T-helper 1 cell treated with Interleukin-12 subunit alpha and Interleukin-12 subunit beta and Interleukin-4 antibody, amounts not matched to agents 30 ng/mL and 1 ng/mL, for 36 hours (primary cell): ENCODE measurements around the gene PAFAH1B1. TPM values are rescaled to one million over a fixed set of nuclear protein-coding genes. Genes with fewer than 3 reads are reported as not detected.
"Not testable (repeated sequence)": the region's sequence is repeated elsewhere in the genome, so short reads cannot be mapped to it uniquely, and the experiment has no call there.

Source experiments
- intact Hi-C: fragments of 100-400 bp; cut with micrococcal nuclease; formaldehyde crosslinking; loops from one replicate; pipeline ENCODE4 v1.15.1; 2024
- total RNA-seq: library from RNA; stranded (reverse); gene quantifications from 2 replicates; pipeline ENCODE4 v1.2.3, GENCODE V29; 2022

Gene PAFAH1B1
- total RNA-seq, 1 donor from 2014 or later = 191 TPM

DNA sequence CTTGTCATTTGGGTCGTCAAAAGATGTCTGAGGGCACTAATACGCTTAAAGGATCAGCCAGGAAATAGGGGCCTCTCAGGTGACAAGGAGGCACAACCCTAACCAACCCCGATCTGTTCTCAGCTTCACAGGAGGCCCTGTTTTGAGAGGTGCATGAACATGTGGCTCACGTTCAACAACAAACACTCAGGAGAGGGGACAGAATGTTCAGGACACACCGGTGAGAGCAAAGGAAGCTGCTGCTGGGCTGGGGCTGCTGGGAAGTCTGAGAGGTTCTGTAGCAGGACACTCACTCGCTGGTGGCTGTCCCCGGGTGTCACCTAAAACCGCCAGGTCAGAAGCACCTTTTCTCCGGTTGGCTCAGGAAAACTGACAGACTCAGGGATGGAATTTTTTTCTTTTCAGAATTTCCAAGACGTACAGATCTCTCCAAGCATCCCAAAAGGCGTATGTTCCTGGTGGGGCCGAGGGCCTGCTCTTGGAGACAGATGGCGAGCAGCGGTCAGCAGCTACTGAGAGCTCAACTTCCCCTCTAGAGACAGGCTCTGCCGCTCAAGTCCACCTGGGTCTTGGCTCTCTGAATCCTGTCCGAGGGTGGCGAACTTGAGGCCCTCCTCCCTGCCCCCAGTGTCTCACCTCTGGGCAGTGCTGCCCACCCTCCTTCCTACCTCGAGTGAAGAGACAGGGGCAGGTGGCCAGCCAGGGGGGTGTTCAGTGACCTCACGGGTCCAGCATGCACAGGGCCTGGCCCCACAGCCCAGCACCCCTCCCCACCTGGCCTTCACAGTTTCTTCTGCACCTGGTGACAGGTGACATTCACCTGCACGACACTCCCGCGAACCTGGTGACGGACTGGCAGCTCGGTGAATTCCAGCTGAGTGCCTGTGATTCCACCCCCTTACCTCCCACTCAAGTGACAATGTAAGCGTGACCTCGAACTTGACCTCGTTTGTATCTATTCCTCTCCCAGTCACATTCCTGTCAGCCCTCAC, 95.2 kb downstream of the PAFAH1B1 start:
- intact Hi-C loops = no loop called here

DNA sequence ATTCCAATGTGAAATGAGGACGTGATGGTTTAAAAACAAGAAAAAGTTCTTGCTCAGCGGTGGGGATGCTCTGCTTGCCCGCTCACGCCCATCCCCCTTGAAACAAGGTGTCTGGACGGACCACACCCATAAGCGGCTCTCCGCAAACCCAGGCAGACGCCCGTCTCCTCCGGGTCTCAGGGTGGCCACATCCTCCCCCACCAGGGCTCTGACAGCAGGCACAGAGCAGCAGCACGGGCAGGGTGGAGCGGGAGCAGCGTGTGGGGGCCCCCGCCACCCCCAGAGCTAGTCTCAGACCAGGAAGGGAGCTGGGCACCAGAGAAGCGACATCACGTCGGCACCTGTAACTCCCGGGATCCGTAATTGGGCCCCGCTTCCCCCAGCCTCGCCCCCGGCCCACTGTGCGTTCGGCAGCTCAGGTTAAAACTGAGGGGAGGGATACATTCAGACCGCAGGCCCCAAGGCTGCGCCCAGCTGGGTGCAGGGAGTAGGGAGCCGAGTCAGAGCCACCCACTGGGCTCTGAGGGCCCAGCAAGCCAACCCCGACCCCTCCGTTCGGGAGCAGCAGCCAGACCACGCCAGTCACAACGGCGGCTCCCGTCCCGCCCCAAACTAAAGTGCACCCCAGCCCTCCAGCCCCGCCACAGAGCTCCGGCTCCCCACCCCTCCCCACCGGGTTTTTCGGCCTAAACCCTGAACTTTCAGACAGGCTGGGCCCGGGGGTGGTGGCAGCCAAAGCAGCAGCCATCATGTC, 96.1 kb downstream of the PAFAH1B1 start:
- intact Hi-C loops = no loop called here

DNA sequence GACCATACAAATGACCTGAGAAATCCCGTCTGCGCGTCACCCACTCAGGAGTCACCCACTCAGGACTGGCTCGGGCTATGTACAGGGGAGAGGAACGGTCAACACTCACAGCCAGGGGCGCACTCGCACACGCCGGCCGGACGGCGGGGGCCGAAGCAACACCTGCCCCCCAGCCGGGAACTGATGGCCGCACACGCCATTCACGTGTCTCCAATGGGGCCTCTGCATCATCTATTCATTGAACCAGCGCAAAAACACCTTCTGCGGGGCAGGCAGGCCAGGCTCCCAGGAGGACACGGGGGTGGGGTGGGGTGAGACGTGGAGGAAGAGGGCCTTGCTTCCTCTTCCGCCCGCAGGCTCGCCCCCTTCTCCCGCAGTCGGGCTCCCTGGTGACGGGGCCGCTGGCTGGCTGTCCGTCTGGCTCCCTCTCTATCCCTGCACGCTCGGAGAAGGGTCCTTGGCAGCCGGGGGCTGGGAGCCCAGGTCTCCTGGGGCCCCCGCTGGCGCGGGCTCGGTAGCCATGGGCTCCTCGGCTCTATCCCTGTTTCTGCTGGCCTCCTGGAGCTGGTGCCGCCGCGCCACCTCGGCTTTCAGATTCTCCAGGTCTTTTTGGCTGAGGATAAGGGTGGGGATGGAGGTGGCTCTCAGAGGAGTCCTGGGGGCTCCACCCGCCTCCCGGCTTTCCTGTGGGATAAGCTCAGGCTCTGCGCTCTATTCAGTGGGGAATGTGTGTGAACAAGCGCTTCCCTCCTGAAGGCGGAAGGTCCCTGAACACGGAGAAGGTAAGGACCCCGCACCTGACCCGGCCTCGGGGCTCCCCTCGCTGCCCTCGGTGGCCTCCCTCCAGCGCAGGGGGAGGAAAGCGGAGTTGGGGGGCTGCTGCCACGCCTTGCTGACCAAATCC, 97.0 kb downstream of the PAFAH1B1 start:
- intact Hi-C loops = no loop called here

DNA sequence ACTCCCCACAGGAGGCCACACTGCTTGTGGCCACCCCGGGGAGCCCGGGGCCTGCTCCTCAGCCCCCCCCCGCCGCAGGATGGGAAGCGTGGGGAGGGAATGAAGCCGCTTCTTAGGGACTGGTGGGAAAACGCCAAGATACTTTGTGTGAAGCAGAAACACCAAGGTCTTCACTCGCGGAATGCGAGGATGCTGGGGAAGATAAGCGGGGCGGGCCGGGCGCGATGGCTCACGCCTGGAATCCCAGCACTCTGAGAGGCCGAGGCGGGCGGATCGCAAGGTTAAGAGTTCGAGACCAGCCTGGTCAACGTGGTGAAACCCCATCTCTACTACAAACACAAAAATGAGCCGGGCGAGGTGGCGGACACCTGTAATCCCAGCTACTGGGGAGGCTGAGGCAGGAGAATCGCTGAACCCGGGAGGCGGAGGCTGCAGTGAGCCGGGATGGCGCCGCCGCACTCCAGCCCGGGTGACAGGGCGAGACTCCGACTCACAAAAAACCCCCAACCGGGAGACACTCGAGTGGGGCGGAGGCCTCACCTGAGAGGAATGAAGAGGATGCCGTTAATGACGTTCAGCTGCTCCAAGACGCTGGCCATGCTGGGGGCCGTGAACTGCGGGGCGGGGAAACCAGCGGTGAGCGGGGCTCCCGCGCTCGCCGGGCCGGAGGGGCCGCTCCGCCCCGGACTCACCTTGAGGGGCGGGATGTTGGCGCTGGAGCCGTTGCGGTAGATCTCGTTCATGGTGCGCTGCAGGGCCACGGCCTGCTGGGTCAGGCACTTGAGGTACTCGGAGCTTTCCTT, 97.8 kb downstream of the PAFAH1B1 start:
- intact Hi-C loops = no loop called here

DNA sequence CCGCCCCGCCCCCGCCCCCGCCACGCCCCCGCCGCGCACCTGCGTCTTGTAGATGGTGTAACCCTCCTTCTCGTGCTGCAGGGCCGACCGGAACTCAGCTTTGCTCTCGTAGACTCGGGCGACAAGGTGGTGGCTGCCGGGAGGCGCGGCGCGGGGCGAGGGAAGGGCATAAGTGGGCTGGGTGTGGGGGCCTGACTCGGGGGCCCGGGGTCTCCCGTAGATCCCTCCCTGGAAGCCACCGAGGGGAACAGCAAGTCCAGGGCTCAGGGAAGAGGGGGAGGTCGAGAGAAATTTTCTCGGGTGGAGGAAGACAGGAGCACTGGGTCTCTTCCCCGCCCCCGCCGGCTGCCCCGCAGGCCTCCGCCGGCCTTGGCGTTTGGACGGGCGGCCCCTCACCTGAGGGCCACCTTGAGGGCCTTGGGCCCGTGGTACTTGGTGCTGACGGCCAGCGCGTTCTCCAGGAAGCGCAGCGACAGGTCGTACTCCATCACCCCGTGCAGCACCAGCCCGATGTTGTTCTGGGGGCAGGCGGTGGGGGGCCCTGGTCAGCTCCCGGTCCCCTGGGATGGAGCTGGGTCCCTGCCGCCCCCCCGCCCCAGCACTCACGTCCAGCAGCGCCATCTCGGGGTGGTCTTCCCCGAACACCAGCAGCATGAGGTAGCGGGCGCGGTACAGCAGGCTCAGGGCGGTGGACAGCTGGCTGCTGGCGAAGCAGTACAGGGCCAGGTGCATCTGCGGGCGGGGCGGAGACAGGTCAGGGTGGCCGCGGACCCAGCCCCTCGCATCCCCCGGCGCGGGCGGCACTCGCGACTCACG, 98.7 kb downstream of the PAFAH1B1 start:
- intact Hi-C loops = no loop called here

DNA sequence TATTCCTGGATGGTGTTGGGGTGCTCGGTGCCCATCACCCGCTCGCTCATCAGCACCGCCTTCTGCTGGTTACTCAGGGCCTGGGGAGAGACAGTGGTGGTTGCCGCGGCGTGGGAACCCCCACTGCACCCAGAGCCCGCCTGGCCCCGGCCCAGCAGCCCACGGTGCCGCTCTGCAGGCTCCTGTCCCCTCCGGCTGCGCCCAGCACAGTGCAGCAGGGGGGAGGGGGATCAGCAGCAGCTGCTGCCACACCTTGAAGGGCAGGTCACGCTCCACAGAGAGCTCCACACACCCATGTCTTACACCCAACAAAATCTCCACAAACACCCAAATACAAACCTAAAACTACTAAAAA, 99.3 kb downstream of the PAFAH1B1 start:
- intact Hi-C loops = no loop called here

DNA sequence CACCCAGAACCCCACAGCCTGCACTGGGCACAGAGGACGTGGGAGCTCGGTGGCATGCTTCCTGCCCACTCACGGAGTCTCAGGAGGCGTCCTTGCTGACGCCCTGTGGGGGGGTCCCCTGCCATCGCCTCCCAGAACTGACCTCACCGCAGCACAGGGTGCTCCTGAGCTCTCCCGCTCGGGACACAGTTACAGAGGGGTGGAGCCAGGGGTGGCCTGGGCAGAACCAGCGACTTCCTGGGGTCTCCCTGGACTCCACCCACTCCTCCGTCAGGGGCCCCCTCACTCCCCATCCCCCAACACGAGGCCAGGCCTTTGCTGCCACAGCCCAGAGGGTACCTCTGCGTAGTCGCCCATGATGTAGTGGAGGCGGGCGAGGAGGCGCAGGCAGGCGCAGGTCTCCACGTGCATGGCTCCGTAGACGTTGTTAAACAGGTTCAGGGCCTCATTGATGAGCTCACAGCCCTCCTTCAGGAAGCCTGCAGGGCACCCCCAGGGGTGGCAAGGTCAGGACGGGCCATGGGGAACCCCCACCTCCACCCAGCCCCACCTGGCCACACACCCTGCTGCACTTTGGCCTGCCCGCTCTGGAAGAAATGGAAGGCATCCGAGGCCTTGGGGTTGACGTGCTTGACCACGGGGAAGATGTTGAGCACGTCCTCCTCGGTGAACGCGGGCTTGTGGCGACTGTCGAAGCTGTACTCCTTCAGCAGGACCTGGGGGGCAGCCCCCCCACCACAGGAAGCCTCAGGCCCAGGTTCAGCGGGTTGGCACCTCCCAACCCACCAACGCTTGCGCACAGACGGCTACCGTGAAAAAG, 100.3 kb downstream of the PAFAH1B1 start:
- intact Hi-C loops = no loop called here

DNA sequence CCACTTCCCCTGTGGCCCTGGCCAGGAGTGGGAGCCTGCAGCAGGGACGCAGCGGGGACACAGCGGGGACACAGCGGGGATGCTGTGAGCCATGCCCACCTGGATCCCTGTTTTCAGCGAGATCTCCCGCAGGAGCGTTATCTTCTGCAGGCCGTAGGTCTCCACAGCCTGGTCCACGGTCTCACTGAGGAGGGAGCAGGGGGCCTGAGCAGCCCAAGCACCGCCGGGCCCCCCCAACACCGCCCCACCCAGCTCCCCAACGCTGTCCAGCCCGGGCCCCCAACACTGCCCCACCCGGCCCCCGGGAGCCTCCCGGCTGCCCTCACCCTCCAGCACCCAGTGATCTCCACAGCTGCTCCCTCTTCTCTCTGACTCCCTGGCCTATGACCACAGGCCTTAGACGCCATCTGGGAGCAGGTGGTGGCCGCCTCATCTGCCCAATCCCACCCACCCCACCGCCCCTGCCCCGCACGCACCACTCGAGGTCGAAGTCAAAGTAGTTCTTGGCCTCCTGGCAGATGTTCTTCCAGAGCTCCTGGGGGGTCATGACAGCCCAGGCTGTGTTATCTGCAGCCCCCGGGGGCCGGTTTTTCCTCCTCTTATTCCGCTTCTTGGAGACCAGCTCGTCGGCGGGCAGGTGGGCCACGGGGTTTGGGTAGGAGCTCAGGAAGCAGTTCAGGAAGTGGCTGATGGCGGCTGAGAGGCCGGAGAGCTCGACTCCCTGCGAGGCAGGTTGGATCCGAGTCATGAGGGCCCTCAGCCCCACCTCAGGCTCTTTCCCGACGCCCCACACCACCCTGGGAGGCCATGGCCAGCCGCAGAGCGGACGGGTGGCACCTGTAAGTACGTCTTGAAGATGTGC, 101.2 kb downstream of the PAFAH1B1 start:
- intact Hi-C loops = no loop called here

DNA sequence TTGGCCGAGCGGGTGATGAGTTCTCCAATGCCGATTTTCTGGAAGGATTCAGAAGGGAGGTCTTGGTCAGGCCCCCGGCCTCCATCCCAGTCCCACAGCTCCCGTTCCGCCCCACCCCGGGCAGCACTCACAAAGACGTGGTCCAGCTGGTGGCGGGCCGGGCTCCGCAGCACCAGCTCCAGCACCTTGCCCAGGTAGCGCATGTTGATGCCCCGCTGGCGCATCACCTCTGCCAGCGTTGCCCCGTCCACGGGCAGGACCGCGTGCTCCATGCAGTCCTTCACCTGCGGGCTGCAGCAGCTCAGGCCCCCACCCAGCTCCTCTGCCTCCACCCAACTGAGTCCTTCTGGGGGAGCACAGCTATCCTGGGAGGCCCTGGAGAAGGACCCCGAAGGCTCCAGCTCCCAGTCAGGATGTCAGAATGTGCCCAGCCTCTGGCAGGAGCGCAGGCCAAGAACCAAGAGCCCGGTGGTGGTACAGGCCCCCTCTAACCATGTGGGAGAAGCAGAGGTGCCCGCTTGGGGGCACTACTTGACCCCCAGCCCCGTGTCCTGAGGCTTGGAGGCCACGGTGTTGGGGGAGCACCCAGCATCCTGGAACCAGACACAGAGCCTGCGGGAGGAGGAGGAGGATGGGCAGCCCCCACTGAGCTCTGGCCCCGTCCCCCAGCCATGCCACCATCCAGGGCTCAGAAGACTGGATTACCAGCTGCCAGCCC, 101.9 kb downstream of the PAFAH1B1 start:
- intact Hi-C loops = no loop called here

DNA sequence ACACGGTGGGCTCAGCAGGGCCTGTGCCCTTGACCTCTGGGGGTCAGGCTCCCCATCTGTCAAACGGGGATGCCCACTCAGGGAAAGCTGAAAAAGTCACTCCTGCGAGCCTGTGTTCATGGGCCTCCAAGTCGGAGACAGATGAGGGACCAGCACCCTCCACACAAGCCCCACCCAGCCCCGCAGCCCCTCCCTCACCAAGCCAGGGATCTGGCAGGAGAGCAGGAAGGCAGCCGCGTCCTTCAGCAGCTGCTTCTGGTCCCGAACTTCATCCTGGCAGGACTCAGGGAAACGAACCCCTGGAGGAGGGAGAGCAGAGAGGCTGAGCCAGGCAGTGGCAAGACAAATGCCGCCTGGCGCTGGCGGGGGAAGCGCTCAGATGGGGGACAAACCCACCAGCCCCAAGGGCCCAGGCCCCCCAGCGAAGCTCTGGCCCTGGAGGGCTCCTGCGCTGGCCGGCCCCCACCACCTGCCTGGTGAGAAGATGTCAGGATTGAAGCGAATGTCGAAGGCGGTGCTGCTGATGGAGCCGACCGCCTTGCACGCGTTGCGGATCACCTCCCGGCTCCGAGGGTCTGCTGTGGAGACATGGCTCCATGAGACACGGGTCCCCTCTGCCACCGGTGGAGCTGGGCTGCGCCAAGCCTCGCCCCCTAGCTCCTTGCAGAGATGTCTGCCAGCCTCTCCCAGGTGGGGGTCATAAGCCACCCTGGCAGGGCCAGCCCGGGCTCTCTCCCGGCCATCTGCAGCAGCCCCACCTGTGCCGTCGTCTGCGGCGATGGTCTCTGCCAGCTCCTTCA, 102.7 kb downstream of the PAFAH1B1 start:
- intact Hi-C loops = no loop called here

DNA sequence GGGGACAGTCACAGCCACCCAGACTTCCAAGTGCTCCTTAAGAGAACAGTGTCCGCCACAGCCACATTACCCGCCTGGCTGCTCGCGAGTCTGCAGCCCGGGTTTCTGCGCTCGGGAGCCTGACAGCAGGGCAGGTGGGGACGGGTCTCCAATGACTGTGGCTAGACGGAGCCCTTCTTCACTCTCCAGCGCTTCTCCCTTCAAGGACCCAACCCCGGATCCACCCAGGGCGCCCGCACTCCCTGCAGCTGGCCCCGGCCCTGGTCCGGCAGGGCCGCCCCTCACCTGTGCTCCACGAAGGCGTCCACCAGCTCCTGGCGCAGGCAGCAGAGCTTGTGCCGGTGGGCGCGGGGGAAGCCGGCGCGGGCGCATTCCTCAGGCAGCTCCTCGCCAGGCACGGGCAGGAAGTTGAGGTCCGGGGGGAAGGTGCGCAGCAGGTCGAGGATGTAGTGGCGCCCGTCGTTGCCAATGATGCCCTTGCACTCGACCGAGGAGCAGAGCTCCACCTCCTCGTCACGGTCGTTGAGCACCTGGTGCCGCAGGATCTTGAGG, 104.2 kb downstream of the PAFAH1B1 start:
- intact Hi-C loops = no loop called here

DNA sequence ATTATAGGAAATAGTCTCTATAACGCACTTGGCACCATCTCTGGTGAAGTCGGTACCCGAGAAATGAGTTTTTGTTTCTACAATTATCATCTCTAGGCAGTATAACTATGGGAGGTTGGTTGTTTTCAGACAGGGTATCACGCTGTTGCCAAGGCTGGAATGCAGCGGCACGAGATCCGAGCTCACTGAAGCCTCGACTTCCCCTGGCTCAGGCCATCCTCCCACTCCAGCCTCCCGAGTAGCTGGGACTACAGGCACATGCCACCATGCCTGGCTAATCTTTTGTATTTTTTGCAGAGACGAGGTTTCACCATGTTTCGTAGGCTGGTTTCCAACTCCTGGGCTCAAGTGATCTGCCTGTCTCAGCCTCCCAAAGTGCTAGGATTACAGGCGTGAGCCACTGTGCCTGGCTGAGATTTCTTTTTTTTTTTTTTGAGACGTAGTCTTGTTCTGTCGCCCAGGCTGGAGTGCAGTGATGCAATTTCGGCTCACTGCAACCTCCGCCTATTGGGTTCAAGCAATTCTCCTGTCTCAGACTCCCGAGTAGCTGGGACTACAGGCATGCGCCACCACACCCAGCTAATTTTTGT, 105.9 kb downstream of the PAFAH1B1 start:
- intact Hi-C loops = not testable (repeated sequence)

DNA sequence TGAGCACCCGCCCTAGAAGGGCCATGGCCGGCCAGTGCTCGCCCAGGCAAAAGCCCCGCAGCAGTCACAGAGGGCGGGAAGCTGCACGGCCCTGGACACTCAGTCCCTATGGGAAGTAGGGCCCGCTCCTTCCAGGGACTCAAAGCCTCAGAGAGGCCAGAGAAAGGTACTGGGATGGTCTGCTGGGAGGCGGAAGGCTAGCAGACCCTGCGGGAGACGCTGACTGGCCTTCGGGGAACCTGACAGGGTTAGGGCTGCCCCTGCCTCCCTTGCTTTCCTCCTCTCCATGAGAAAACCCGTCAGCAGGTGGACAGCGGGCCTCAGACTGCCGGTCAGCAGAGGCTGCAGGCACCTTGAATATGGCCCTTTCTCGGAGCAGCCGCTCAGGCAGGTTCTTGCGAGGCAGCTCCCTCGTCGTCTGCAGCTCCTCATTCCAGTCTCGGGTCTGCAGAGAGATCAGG, 106.6 kb downstream of the PAFAH1B1 start:
- intact Hi-C loops = no loop called here

DNA sequence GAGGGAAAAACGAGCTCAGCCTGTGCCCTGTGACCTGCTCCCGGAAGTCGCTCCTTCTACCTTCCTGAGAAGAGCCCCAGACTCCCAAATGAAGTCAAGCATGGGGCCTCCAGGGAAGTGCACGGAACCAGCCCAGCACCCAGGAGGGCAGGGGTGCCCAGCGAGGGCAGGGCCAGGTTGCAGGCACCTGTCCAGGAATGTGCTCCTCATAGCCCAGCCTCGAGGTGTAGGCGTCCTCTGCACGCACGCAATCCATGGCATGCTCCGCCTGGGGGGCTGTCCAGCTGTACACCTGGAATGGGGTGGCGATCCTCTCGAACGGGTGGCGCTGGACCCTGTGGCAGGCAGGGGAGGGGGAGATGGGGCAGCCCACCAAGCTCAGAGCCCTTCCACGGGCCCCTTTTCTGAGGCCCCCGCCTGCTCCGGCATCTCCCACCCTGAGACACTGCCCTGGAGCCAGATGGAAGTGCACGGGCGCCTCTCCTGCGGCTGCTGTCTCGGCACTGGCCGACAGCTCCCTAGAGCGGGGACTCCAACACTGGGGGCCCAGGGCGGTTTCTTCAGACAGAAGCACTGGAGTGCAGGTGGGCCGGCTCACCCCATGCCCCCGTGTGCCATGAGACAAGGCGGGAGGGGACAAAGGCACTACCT, 107.2 kb downstream of the PAFAH1B1 start:
- intact Hi-C loops = no loop called here
